ENCODE measurements around the gene LRP1B.

- TF ChIP-seq, protein P1, sequence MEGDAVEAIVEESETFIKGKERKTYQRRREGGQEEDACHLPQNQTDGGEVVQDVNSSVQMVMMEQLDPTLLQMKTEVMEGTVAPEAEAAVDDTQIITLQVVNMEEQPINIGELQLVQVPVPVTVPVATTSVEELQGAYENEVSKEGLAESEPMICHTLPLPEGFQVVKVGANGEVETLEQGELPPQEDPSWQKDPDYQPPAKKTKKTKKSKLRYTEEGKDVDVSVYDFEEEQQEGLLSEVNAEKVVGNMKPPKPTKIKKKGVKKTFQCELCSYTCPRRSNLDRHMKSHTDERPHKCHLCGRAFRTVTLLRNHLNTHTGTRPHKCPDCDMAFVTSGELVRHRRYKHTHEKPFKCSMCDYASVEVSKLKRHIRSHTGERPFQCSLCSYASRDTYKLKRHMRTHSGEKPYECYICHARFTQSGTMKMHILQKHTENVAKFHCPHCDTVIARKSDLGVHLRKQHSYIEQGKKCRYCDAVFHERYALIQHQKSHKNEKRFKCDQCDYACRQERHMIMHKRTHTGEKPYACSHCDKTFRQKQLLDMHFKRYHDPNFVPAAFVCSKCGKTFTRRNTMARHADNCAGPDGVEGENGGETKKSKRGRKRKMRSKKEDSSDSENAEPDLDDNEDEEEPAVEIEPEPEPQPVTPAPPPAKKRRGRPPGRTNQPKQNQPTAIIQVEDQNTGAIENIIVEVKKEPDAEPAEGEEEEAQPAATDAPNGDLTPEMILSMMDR (IDR thresholded peaks at IDR 0.05; ENCODE audit: low read depth, low read length, poor library complexity, severe bottlenecking) = no peak
- TF ChIP-seq EZH2phosphoT487 (IDR thresholded peaks at IDR 0.05; ENCODE audit: borderline replicate concordance, low read length) = no peak
Observed at GRCh38 chr2:141595316-141595920, 535.4 kb downstream of the LRP1B start.
